Inflammatory macrophage treated with lipopolysaccharide for 4 hours (primary cell): ENCODE data around the gene PLXNB3.
"Not testable (repeated sequence)": the region's sequence is repeated elsewhere in the genome, so short reads cannot be mapped to it uniquely, and the experiment has no call there.

ENCODE experiments used
- DNase-seq: peaks from one replicate; pipeline ENCODE4 v3.0.0-alpha.2; 2020

PLXNB3 gene

GRCh38 chrX:153763989-153764755 lies at the start of gene PLXNB3:
PLXNB3 (plus strand) TSS chrX:153764249; CDS start chrX:153765536, 1,287 bp downstream.
- DNase-seq, result peak; percentile 65

GRCh38 chrX:153714256-153714655 lies 49.8 kb upstream of the PLXNB3 start:
- DNase-seq, result peak; percentile 20

- no peak for DNase-seq
Measured at GRCh38 chrX:153717445-153717844, 46.6 kb upstream of the PLXNB3 start.

GRCh38 chrX:153719238-153719637 lies 44.8 kb upstream of the PLXNB3 start:
- DNase-seq, result no peak

GRCh38 chrX:153719701-153720100 lies 44.3 kb upstream of the PLXNB3 start:
- DNase-seq, result no peak

- peak; percentile 93 for DNase-seq
Measured at GRCh38 chrX:153722704-153723350, 41.2 kb upstream of the PLXNB3 start.

GRCh38 chrX:153723351-153724251 lies 40.4 kb upstream of the PLXNB3 start:
- DNase-seq, result peak; percentile 31

GRCh38 chrX:153724252-153725038 lies 39.6 kb upstream of the PLXNB3 start, which contains the start of the genes ABCD1 and BCAP31:
ABCD1 (plus strand) TSS chrX:153724856; CDS start chrX:153725267, 411 bp downstream.
BCAP31 (minus strand) TSS chrX:153724387; CDS start chrX:153723244, 1,143 bp downstream.
- DNase-seq, result peak; percentile 90

GRCh38 chrX:153725039-153725831 lies 38.8 kb upstream of the PLXNB3 start:
- DNase-seq, result no peak

- no peak for DNase-seq
Measured at GRCh38 chrX:153725832-153726285, 38.2 kb upstream of the PLXNB3 start.

GRCh38 chrX:153726286-153727122 lies 37.5 kb upstream of the PLXNB3 start:
- DNase-seq, result peak; percentile 84

GRCh38 chrX:153727123-153727931 lies 36.7 kb upstream of the PLXNB3 start:
- peak; percentile 33 for DNase-seq

GRCh38 chrX:153728095-153728494 lies 36.0 kb upstream of the PLXNB3 start:
- peak; percentile 4 for DNase-seq

- DNase-seq, result no peak
Measured at GRCh38 chrX:153728951-153729631, 35.0 kb upstream of the PLXNB3 start.

GRCh38 chrX:153730115-153730514 lies 33.9 kb upstream of the PLXNB3 start:
- not testable (repeated sequence) for DNase-seq

GRCh38 chrX:153731117-153731844 lies 32.8 kb upstream of the PLXNB3 start:
- peak; percentile 63 for DNase-seq

GRCh38 chrX:153731845-153732215 lies 32.2 kb upstream of the PLXNB3 start:
- DNase-seq, result peak; percentile 26

GRCh38 chrX:153732401-153732800 lies 31.6 kb upstream of the PLXNB3 start:
- DNase-seq, result peak; percentile 87
